ENCODE results near the gene NRXN3. TPM values are rescaled to one million over a fixed set of nuclear protein-coding genes. Genes with fewer than 3 reads are reported as not detected.

The NRXN3 gene
- total and polyA plus RNA-seq, 2 experiments from 2014 or later, result 5.7 to 7.1 TPM

DNA sequence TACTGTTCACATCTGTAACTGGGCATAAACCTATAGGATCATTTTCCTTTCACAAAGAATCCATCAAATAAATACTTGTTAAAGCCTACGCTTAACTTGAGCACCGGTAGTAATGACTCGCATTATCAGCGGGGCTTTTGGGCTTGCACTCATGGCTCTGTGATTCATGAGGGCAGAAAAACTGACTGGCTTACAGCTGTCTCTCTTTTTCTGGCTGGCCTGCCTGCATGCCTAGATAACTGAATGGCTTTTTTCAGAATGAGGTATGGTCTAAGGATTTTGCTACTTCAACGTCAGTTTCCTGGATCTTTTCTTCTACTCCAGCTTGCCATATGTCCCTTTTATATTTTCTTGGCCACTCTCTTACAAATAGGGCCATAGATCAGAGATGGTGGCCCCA is 531.1 kb downstream of the NRXN3 start:
- no peak overlapping the region for H3K4me2 ChIP-seq
- no peaks in the 10 kb centered on the region for H3K79me2 ChIP-seq
- H4K20me1 ChIP-seq (ENCODE audit: insufficient read depth, poor library complexity, severe bottlenecking), result no peaks in the 10 kb centered on the region
- H3K36me3 ChIP-seq (replicated peaks; ENCODE audit: insufficient read depth, low read depth), result no peaks in the 10 kb centered on the region
- WGBS (ENCODE audit: low lambda C conversion rate, missing lambda C conversion rate), result 37% methylated on average over 5 of the region's 5 CpGs
- no peak overlapping the region for H2AFZ ChIP-seq
- no peak overlapping the region for H3K4me3 ChIP-seq
- H3K27ac ChIP-seq, result no peak overlapping the region
- H3K4me1 ChIP-seq (ENCODE audit: insufficient read depth), result no peaks in the 10 kb centered on the region
- no peaks in the 10 kb centered on the region for H3K27me3 ChIP-seq
- TF ChIP-seq EZH2 (IDR thresholded peaks at IDR 0.05; ENCODE audit: borderline replicate concordance), result no peak
- TF ChIP-seq EZH2phosphoT487 (IDR thresholded peaks at IDR 0.05; ENCODE audit: low read depth, severe bottlenecking, unreplicated experiment), result no peak
- TF ChIP-seq, protein P1, sequence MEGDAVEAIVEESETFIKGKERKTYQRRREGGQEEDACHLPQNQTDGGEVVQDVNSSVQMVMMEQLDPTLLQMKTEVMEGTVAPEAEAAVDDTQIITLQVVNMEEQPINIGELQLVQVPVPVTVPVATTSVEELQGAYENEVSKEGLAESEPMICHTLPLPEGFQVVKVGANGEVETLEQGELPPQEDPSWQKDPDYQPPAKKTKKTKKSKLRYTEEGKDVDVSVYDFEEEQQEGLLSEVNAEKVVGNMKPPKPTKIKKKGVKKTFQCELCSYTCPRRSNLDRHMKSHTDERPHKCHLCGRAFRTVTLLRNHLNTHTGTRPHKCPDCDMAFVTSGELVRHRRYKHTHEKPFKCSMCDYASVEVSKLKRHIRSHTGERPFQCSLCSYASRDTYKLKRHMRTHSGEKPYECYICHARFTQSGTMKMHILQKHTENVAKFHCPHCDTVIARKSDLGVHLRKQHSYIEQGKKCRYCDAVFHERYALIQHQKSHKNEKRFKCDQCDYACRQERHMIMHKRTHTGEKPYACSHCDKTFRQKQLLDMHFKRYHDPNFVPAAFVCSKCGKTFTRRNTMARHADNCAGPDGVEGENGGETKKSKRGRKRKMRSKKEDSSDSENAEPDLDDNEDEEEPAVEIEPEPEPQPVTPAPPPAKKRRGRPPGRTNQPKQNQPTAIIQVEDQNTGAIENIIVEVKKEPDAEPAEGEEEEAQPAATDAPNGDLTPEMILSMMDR (IDR thresholded peaks at IDR 0.05; ENCODE audit: poor library complexity), result no peak
- no peaks in the 10 kb centered on the region for H3K9me2 ChIP-seq (replicated peaks; ENCODE audit: insufficient read depth)
- H3K9me3 ChIP-seq (ENCODE audit: low read depth), result no peaks in the 10 kb centered on the region
- no peak for DNase-seq (ENCODE audit: low spot score)

DNA sequence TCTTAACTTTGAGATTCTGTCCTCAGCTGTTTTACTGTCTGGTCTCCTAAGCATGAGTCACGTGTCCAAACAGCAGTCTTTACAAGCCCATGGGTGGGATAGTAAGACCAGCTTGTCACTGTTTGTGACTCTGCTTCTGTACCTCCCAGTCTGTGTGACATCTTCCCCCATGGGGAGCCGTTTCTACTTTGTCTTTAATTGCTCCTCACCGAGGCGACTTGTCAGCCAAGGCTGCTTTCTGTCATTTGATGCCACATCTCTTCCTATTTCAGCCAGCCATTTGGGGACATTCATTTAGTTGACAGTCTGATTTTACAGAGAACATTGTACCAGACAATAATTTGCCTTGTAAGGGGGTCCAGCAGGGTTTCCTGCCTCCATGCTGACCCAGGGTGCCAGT is 534.8 kb downstream of the NRXN3 start:
- TF ChIP-seq, protein P1 (IDR thresholded peaks at IDR 0.05; ENCODE audit: poor library complexity), result no peak
- TF ChIP-seq EZH2 (IDR thresholded peaks at IDR 0.05; ENCODE audit: borderline replicate concordance), result no peak
- no peak for TF ChIP-seq EZH2phosphoT487 (IDR thresholded peaks at IDR 0.05; ENCODE audit: low read depth, severe bottlenecking, unreplicated experiment)
- H3K27me3 ChIP-seq, result no peaks in the 10 kb centered on the region
- 57% methylated on average over 4 of the region's 4 CpGs for WGBS (ENCODE audit: low lambda C conversion rate, missing lambda C conversion rate)
- no peak overlapping the region for H2AFZ ChIP-seq
- no peak overlapping the region for H3K4me3 ChIP-seq
- no peaks in the 10 kb centered on the region for H3K36me3 ChIP-seq (replicated peaks; ENCODE audit: insufficient read depth, low read depth)
- H3K9me2 ChIP-seq (replicated peaks; ENCODE audit: insufficient read depth), result no peaks in the 10 kb centered on the region
- no peaks in the 10 kb centered on the region for H3K4me1 ChIP-seq (ENCODE audit: insufficient read depth)
- no peak for DNase-seq (ENCODE audit: low spot score)
- H3K79me2 ChIP-seq, result no peaks in the 10 kb centered on the region
- no peak overlapping the region for H3K27ac ChIP-seq
- no peak overlapping the region for H3K4me2 ChIP-seq
- no peaks in the 10 kb centered on the region for H3K9me3 ChIP-seq (ENCODE audit: low read depth)
- no peaks in the 10 kb centered on the region for H4K20me1 ChIP-seq (ENCODE audit: insufficient read depth, poor library complexity, severe bottlenecking)

DNA sequence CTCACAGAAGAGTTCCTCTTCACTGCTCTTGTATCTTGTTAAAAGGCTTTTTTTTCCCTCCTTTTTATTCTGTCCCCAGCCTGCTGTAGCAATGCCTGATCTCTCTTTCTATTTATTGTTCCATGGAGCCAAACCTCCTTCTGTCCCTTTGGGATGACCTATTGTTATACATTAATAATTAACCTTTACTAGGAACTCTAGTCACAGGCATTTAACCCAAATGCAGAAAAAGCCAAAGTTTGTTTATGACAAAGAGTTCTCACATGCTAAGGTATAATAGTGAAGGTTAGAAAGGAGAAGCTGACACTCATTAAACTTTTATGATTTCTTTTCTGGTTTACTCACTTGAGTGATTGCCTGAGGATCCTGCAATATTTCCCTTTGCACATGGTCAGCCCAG is 535.8 kb downstream of the NRXN3 start:
- H3K79me2 ChIP-seq, result no peaks in the 10 kb centered on the region
- H3K4me2 ChIP-seq, result no peak overlapping the region
- no peaks in the 10 kb centered on the region for H4K20me1 ChIP-seq (ENCODE audit: insufficient read depth, poor library complexity, severe bottlenecking)
- H3K27me3 ChIP-seq, result no peaks in the 10 kb centered on the region
- no peak for DNase-seq (ENCODE audit: low spot score)
- H3K36me3 ChIP-seq (replicated peaks; ENCODE audit: insufficient read depth, low read depth), result no peaks in the 10 kb centered on the region
- TF ChIP-seq EZH2 (IDR thresholded peaks at IDR 0.05; ENCODE audit: borderline replicate concordance) (no peak), EZH2phosphoT487 (IDR thresholded peaks at IDR 0.05; ENCODE audit: low read depth, severe bottlenecking, unreplicated experiment) (no peak)
- TF ChIP-seq, protein P1 (IDR thresholded peaks at IDR 0.05; ENCODE audit: poor library complexity), result no peak
- H3K9me3 ChIP-seq (ENCODE audit: low read depth), result no peaks in the 10 kb centered on the region
- H3K4me3 ChIP-seq, result no peak overlapping the region
- H3K4me1 ChIP-seq (ENCODE audit: insufficient read depth), result no peaks in the 10 kb centered on the region
- H2AFZ ChIP-seq, result no peak overlapping the region
- no peaks in the 10 kb centered on the region for H3K9me2 ChIP-seq (replicated peaks; ENCODE audit: insufficient read depth)
- H3K27ac ChIP-seq, result no peak overlapping the region
